K562 treated with DMSO at 1 percent for 24 hours (cell line): ENCODE data around the gene GALR2. TPM values are rescaled to one million over a fixed set of nuclear protein-coding genes. Genes with fewer than 3 reads are reported as not detected.

Experiments
- total RNA-seq: library from RNA; unstranded; fragments of 300-600 nt; gene quantifications from 2 replicates; pipeline ENCODE4 v1.2.3, GENCODE V29; 2022; ENCODE audit warnings: low read depth; ENCODE audit not compliant: insufficient read depth

Gene GALR2, protein sequence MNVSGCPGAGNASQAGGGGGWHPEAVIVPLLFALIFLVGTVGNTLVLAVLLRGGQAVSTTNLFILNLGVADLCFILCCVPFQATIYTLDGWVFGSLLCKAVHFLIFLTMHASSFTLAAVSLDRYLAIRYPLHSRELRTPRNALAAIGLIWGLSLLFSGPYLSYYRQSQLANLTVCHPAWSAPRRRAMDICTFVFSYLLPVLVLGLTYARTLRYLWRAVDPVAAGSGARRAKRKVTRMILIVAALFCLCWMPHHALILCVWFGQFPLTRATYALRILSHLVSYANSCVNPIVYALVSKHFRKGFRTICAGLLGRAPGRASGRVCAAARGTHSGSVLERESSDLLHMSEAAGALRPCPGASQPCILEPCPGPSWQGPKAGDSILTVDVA
- total RNA-seq = not detected in 2 replicates

DNA sequence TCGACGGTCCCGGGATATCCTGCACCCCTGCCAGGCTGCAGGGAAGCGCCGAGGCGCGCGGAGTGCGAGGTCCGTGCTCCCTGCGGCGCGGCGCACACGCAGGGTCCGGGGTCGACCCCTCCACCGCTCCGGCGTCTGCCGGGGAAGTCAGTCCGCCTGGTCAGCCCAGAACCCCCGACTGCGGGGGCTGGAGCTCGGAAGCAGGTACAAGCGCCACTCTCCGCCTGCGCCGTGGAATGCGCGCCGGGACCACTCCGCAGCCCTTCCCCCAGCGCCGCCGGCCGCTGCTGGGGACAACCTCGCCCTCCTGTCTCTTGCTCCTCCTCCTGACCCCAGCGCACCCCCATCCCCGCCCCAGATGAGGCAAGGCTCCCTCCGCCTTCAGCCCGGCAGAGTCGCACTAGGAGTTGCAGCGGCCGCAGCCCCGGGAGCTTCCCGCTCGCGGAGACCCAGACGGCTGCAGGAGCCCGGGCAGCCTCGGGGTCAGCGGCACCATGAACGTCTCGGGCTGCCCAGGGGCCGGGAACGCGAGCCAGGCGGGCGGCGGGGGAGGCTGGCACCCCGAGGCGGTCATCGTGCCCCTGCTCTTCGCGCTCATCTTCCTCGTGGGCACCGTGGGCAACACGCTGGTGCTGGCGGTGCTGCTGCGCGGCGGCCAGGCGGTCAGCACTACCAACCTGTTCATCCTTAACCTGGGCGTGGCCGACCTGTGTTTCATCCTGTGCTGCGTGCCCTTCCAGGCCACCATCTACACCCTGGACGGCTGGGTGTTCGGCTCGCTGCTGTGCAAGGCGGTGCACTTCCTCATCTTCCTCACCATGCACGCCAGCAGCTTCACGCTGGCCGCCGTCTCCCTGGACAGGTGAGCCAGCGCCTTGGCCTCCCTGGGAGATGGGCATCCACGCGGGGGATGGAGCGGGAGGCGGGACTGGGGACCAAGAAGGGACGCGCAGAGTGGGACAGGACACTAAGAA, at the start of gene GALR2:
TSS of gene GALR2 (plus strand) at position 392 of the 974 bp plus-strand sequence. CDS start at position 495, 103 bp downstream.

DNA sequence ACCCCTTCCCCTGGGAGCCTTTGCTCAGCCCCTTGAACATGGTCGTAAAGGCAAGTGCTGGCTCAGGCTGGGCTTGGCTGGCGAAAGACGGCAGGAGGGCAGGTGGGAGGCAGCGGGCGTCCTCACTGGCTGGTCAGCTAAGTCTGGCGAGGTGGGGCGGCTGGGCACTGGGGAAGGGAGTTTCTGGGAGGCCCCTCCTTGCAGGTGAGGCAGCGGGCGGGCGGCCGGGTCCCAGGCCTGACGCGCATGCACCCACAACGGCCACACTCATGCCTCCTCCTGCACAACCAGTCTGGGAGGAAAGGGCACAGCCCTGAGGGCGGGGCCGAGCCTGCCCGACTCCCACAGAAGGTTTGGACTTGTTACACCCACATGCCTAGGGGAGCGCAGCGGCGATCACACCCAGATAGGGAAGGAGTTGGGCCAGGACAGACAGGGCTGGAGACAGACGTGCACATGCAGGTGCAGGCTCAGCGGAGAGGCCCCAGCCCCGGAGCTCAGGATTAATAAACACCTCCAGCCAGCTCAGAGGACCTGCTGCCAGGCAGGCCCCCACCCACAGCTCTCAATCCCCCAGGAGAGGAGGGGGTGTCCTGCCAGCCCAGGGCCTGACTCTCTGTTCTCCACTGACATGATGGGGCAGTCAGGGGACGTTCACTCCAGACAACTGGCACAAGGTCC, 47.3 kb upstream of the GALR2 start, which contains the start of gene EVPL:
TSS of gene EVPL (minus strand) at position 148 of the 681 bp plus-strand sequence. CDS start at position 40, 108 bp downstream.

DNA sequence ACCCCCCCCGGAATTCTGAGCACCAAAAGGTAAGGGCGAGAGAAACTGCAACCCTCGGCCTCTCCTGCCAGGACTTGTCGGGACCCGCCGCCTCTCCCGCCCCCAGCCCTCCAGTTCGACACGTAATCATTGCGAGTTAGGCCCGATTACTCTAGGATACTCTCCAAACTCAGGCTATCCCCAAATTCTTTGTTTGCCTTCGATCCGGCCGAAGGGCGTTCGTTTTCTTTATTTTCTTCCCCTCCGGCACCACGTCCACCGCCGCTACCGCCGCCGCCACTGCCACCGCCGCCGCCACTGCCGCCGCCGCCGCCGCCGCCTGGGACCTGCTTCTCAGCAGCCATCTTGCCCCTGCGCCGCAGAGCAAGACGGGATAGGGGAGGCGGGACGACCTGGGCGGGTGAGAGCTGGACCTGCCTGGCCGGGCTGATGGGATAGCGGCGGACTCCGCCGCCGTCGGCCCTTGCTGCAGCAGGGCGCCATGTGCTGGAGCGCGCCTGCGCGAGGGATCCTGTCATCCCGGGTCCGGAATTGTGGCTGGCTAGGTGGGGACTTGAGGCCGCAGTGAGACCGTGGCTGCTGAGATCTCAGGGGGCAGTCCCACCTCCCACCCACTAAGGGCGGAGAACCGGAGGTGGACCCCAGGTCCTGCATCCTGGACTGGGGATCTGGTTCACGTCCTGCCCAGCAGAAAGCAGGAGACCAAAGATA, 2.3 kb upstream of the GALR2 start, which contains the start of gene SRP68:
TSS of gene SRP68 (minus strand) at position 370 of the 711 bp plus-strand sequence. CDS start at position 344, 26 bp downstream.

GRCh38 chr17:76078860-76079534, 4.4 kb downstream of the GALR2 start, which contains the start of gene ZACN:
Gene ZACN, plus strand, starts transcription at chr17:76079182. Its CDS starts 83 bp downstream, at chr17:76079265.

GRCh38 chr17:76103274-76104139, 28.9 kb downstream of the GALR2 start, which contains the start of gene EXOC7:
Gene EXOC7, minus strand, starts transcription at chr17:76103787. Its CDS starts 95 bp downstream, at chr17:76103692.

Other genes with a start within 250 kb of the GALR2 start
- gene UNC13D, start 230.4 kb upstream of the GALR2 start, total RNA-seq = 102 and 135 TPM in 2 replicates
- 185 and 188 TPM in 2 replicates for gene WBP2, start 219.4 kb upstream of the GALR2 start, total RNA-seq
- gene TRIM47, start 196.2 kb upstream of the GALR2 start, total RNA-seq = 3.8 and 5.8 TPM in 2 replicates
- gene TRIM65, start 177.8 kb upstream of the GALR2 start, total RNA-seq = 30.0 and 33.3 TPM in 2 replicates
- 102 and 111 TPM in 2 replicates for gene MRPL38, start 169.9 kb upstream of the GALR2 start, total RNA-seq
- gene FBF1, start 133.7 kb upstream of the GALR2 start, total RNA-seq = 8.7 and 10.4 TPM in 2 replicates
- 16.6 and 24.2 TPM in 2 replicates for gene ACOX1, start 95.6 kb upstream of the GALR2 start, total RNA-seq
- gene TEN1, start 95.5 kb upstream of the GALR2 start, total RNA-seq = 23.8 and 28.6 TPM in 2 replicates
- 5.1 and 10.7 TPM in 2 replicates for gene CDK3, start 73.9 kb upstream of the GALR2 start, total RNA-seq
- gene EVPL, start 47.5 kb upstream of the GALR2 start, total RNA-seq = not detected in 2 replicates
- gene SRP68, start 2.3 kb upstream of the GALR2 start, total RNA-seq = 83.2 and 83.8 TPM in 2 replicates
- 6.7 and 7.0 TPM in 2 replicates for gene ZACN, start 4.4 kb downstream of the GALR2 start, total RNA-seq
- gene EXOC7, start 29.0 kb downstream of the GALR2 start, total RNA-seq = 49.1 and 49.6 TPM in 2 replicates
- 0.46 TPM in 1 of 2 replicates, not detected in the other for gene FOXJ1, start 66.5 kb downstream of the GALR2 start, total RNA-seq
- 29.3 and 48.4 TPM in 2 replicates for gene RNF157, start 165.7 kb downstream of the GALR2 start, total RNA-seq
- gene UBALD2, start 190.6 kb downstream of the GALR2 start, total RNA-seq = 249 and 257 TPM in 2 replicates
- 11.5 and 13.5 TPM in 2 replicates for gene QRICH2, start 233.5 kb downstream of the GALR2 start, total RNA-seq